HS-5 (cell line): ENCODE results near the gene NCS1.

ENCODE experiments used
- DNase-seq: peaks from one replicate; pipeline ENCODE4 v3.0.0-alpha.2; 2012; ENCODE audit warnings: low read depth

NCS1 gene

DNA sequence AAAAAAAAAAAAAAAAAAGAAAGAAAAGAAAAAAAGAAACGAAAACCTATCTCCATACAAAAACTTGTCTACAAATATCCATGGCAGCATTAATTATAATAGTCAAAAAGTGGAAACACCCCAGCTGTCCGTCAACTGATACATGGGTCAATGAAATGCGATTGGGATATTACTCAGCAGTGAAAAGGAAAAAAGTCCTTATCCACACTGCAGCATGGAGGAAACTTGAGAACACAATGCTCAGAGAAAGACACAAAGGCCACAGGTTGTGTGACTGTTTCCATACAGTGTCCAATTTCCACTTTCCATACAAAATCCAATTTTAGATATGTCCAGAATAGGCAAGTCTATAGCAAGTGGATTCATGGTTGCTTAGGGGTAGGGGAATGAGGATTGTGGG, 24.3 kb upstream of the NCS1 start:
- no peak for DNase-seq

DNA sequence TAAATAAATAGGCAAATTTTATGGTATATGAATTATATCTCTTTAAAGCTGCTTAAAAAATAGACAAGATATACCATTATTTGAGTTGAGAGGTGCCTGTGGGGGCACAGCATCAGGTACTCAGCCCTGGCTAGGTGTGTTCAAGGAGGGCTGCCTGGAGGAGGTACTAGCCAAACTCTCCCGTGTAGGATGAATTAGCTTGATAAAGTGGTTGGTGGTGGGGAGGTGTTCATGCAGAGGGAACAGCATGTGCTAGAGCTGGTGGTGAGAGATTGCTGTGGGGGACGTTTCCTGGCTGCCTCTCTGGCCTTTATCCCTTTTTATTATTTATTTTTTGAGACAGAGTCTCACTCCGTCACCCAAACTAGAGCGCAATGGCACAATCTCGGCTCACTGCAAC, 23.2 kb upstream of the NCS1 start:
- no peak for DNase-seq

DNA sequence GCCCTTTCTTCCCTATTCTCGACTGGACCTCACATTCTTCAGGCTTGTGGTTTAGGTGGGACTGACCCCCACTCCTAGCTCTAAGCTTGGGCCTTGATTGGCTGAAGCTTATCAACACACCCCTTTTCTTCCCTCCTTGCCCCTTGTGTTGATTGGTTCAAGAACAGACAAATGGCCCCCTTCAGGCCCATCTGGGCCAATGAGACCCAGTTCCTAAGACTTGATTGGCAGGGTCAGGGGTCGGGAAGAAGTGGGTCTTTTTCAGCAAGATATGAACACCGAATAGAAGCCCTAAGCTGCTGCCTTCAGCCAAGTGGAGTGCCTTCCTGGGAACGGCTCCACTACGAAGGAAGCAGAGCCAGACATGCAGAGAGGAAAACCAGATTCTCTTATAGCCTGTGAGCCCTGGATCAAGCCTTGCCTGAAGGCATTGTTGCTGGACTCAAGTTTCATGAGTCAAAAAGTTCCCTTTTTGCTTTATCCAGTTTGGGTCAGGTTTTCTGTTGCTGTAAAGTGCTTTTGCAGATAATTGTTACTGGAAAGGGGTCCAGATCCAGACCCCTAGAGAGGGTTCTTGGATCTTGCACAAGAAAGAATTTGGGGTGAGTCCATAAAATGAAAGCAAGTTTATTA, 22.4 kb upstream of the NCS1 start:
- no peak for DNase-seq

DNA sequence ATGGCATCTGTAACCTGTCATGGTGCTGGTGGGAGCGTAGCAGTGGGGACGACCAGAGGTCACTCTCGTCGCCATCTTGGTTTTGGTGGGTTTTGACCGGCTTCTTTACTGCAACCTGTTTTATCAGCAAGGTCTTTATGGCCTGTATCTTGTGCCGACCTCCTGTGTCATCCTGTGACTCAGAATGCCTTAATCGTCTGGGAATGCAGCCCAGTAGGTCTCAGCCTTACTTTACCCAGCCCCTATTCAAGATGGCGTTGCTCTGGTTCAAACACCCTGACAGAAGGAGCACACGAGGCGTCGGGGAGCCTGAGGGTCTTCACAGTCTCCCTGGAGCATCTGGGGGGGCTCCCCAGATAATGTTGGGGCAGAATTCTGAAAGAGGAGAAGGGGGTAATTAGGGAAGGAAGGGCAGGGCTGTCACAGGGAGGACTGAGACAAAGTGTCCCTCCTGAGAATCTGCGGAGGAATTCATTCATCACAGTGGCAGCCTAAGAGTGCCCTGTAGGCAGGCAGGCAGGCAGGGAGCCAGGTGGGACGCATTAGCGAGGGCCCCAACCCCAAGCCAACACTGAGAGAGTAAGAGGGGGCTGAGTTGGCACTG, 21.3 kb upstream of the NCS1 start:
- DNase-seq, result no peak

DNA sequence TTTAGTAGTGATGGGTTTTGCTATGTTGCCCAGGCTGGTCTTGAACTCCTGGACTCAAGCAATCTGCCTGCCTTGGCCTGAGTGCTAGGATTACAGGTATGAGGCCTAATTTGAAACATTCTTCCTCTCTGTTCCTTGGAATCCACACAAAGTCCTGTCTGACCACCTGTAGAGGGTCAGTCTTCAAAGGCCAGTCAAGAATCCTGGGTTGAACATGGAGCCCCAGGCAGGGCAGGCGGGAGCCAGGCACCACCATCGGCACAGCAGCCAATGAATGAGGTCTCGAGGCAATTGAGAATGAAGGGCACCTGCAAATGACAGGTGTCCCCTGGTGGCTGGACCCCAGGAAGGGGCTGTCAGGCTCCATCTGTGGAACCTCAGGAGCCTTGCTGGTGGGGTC, 17.4 kb upstream of the NCS1 start:
- DNase-seq, result no peak

DNA sequence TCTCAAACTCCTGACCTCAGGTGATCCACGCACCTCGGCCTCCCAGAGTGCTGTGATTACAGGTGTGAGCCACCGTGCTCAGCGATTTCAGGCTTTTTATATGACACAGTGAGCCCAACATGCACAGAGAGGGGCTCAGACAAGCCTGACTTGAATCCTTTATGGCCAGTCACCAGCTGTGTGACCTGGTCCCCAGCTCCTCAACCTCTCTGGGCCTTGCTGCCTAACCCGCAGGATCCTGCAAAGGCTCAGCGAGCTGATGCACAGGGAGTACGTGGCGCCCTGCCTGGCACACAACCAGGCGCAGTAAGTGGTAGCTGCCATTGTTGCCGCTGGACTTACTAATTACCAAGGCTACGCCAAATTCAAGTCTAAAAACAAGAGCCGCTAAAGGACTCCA, 16.6 kb upstream of the NCS1 start:
- DNase-seq, result no peak

DNA sequence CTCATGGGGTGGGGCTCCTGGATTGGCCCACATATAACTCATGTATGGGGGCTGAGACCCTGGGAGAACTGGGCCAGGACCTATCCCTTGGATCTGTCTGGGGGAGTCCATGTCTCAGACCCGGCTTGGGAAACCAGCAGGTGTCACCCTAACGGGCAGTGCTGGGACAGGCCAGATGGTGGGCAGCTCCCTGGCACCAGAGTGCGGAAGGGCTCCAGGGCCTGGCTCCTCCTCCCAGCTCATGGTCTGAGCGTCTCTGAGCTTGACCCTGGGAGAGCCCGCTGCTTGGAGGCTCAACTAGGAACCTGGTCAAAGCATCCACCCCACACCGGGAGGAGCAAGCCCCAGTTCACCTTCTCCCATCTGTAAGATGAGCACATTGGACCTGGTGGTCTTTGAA, 15.5 kb upstream of the NCS1 start:
- DNase-seq, result no peak

DNA sequence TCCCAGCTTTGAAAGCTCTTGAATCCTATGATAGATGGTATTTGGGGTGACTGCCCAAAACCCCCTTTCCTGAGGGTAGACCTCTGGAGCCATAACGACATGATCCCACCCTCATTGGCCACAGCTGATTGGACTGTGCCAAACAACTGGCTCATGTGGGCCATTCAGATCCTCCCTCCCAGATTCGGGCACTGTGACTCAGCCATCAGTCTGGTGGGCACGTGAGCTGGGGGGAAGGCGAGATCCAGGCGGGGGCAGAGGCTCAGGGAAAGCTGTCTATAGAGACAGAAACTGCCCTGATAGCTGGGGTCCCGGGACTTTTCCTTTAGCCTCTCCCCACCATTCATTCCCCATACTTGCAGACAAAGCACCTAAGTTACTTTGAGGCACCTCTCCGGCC, 15.1 kb upstream of the NCS1 start:
- no peak for DNase-seq

DNA sequence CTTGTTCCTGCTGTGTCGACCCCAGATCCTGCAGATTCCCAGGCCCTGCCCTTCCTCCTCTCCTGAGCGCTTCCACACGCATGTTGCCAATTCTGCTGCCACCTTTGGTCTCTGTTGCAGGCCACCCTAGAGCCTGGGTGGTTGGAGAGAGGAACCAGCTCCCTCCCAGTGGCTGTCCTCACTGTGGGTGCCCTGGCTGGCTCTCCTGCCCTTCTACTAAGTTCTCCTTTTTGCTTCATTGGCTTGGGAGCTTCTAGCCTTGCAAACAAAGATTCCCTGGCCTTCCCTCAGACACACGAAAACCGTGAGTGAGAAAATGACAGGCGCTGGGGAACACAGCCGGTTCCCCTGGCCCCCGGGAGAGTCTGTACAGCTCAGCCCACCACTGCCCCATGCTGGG, 14.2 kb upstream of the NCS1 start:
- DNase-seq, result no peak

DNA sequence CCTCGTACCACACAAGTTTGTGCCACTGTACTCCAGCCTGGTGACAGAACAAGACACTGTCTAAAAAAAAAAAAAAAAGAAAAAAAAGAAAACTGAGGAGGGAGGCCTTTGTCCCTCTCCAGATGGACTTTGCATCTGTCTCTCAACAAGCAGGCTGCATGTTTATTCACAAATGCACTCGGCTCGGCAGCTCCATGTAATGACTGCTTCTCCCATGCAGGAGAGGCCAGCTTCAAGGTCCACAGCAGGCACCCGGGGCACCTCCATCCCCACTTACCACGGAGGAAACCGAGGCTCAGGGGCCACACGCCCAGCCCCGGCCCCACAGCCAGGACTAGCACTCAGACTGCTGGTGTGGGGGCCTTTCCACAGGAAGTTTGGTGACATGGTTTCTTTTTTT, 13.1 kb upstream of the NCS1 start:
- DNase-seq, result no peak

DNA sequence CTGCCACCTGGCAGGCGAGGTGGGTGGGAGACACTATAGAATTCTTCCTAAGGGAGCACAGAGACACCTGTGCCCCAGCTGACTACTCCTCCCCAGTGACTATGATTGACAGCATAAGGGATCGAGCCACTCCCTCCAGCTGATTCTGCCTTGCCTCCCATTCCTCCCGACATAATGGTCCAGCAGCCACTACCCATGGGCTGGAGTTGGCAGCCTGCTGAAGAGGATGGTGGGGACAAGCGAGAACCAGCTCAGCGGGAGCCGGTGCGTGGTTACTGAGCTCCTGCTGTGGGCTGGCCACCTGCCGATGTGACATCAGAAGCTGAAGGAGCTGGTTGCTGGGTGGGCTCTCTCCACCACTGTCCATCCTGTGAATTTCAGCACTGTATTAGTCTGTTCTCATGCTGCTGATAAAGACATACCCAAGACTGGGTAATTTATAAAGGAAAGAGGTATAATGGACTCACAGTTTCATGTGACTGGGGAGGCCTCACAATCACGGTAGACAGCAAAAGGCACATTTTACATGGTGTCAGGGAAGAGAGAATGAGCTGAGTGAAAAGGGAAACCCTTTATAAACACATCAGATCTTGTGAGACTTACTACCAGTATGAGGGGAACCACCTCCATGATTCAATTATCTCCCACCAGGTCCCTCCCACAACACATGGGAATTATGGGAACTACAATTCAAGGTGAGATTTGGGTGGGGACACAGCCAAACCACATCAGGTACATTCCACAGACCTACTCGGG, 12.1 kb upstream of the NCS1 start:
- DNase-seq, result no peak

DNA sequence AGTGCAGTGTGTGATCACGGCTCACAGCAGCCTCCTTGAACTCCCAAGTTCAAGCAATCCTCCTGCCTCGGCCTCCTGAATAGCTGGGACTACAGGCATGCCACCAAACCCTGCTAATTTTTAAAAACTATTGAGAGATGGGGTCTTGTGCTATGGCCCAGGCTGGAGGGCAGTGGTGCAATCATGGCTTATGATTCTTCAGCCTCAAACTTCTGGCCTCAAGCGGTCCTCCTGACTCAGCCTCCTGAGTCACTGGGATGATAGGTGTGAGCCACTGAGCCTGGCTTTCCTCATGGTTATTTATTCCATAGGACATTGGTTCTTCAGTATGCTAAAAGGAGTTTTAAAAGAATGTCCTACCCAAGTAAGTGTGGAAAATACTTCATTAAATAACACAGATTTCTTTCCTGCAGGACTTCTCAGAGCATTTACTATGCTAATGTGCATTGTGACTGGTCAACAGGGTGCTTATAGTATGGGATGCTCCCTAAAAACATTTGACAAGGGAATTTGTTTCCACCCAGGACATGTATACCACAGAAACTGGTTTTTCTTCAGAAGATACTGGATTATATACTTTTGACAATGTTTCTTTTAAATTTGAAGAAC, 11.2 kb upstream of the NCS1 start:
- no peak for DNase-seq

DNA sequence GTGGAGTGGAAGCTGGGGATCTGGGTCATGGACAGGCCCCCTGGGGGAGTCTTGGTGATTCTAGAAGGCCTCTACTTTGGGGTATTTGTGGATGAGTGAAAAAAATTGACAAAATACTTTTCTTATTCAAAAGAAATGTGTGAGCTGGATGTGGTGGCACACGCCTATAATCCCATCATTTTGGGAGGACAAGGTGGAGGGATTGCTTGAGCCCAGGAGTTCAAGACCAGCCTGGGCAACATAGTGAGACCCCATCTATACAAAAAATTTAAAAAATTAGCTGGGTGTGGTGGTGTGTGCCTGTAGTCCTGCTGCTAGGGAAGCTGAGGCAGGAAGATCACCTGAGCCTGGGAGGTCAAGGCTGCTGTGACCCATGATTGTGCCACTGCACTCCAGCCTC, 6.6 kb upstream of the NCS1 start:
- no peak for DNase-seq

DNA sequence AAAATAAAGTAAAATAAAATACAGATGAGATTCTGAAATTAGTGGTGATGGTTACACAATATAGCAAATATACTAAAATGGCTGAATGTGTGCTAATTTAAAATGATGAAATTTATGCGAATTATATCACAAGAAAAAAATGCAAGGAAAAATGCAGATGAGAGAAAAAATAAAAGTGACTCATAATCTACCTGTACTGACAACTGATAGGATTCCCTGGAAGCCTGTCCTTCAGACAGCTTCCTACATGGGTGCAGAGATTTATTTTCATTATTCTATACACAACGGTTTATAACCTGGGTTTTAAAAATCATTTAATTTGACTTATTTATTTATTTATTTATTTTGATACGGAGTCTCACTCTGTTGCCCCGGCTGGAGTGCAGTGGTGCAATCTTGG, 5.8 kb upstream of the NCS1 start:
- no peak for DNase-seq

DNA sequence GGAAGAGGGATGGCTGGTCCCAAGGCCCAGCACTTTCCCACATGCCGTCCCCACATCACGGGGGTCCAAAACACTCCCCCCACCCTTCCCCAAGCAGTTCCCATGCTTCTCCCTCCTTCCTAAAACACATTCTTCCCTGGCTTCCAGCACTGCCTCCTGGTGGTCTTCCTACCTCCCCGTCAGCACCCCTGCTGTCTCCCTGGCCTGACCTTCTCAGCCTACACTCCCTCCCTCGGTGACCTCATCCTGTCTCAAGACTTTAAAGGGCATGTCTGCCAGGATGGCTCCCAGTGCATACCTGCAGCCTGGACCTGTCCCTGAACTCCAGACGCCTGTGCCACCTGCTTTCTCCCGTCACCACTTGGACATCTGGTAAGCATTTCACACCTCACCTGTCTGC, 4.3 kb upstream of the NCS1 start:
- no peak for DNase-seq

DNA sequence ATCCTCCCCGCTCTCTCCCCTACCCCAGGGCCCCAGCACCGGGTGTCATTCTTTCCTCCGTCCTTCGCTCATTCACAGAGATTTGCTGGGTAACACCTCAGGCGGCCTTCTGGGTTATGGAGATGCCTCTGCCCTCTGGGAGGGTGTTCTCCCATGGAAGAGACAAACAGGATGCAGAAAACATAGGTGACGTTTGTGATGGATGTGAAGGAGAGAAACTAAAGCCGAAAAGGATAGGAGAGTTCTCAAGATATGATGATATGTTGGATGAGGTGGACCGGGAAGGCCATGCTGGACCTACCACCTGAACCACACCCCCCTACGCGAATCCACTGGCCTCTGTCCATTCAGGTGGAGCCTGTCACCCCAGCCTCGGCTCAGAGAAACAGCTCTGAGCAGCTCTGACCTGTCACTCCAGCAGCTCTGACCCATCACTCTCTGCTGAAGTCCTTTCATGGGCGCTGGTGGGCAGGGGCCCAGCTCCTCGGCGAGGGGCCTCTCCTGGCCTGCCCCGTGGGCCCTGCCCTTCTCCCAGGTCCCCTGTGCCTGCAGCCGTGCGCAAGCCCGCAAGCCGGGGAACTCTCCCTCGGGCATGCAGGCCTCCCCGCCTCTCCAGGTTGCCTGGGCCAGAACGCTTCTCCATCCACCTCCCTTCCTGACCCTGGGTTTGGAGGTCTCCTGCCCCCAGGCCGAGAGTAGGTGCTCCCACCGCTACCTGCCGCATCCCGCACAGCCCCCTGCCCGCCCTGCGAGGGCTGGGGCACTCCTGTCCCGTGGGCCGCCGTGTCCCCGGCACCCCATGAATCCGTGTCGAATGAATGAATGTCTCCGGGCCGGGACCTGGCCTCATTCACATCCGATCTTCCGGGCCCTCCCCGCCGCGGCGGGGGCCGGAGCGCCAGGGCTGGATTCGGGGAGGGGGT, 717 bp upstream of the NCS1 start:
- DNase-seq, result no peak

DNA sequence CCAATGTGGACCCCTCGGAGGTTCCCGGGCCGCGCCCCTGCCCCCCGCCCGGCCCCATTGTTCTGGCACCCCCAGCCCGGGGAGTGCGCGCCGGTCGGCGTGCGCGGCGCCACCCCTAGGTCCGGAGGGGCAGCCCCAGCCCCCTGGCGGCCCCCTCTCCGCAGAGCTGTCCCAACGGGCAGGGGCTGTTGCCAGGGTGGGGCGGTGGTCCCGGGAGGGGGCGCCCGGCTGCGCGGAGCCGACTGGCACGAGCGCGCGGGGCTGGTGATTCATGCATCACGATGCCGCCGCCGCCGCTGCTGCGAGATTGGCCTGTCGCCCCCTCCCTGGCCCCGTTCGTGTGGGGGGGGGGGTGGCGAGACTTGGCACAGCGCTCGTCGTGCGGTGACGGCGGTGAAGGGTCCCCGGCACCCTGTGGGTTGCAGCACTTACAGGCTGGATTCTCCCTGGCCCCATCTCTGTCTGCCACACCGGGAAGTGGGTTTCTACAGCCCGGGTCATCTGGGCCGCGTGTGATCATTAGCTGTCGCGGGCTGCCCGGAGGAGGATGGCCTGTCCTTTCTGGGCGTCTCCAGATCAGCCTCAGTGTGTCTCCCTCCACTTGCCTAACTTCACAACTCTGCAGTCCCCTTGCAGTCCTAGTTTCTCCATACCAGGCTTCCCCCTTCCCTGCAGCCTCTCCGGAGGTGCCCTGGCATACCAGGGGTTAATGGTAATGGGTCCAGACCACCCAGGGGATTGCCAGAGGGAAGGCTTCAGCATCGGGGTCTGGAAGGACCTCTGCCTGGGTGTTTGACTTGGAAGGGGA, 858 bp downstream of the NCS1 start:
- DNase-seq, result no peak

DNA sequence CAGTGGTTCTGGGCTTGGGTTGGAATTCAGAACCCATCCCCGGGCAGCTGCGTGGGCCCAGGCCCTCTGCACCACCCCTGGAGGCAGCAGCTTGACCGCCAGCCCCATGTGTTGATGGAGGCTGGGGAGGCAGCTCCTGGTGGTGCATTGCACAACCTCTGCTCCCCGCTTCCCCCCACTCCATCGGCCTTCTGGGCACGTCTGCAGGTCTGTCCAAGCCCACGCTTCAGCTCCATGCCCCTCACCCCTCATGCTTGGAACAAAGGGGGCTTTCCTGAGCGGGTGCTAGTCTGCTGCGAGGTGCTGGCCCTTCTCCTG, 1.4 kb downstream of the NCS1 start:
- no peak for DNase-seq

DNA sequence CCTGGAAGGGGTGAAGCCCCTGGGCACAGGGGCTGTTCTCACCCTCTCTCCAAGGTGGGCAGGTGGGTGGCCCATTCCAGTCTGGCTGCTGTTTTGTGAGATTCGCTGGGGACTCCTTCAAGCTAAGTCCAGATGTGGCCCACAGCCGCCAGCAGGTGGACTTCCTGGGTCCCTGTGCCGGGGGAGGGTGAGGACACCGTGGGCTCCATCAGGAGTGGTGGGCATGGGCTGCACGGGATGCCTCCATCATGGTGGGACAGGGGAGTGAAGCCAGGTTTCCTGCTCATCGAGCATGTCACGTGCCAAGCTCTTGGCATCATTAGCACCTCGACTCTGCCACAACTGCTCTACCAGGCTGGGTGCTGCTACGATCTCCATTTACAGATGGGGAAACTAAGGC, 1.8 kb downstream of the NCS1 start:
- no peak for DNase-seq

DNA sequence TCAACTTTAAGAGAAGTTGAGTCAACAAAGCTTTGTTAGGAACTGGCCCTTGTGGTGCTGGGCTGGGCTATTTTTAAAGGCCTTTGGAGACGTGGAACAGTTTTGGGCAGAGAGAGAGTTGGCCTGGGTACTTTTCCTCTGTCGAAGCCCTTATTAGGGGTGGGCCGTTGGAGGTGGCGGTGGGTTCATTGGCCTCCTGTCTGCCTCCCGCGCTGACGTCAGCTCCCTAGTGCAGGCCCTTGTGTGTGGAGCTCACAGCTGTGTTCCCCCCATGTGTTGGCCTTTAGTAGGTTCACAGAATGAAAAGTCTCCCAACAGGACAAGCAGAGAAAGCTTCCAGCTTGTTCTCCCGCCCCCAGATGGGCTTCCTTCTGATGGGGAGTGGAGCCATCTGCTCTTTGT, 2.7 kb downstream of the NCS1 start:
- no peak for DNase-seq

DNA sequence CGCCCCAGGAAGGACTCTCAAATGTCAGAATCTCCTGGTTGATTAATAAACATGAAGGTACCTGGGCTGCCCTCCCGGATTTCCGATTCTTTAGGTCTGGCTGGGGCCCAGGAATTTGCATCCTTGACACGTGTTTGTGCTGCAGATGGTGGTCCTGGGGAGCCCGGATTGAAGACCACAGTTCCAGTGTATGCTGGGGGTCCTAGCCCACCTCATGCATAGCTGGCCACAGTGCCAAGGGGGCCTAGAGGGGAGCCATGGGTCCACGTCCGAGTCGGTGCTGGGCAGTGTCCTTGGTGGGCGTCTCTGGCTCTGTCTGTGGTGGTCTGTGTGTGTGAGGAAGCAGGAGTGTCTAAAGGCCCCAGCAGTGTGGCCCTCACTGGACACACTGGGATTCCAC, 3.2 kb downstream of the NCS1 start:
- DNase-seq, result no peak

DNA sequence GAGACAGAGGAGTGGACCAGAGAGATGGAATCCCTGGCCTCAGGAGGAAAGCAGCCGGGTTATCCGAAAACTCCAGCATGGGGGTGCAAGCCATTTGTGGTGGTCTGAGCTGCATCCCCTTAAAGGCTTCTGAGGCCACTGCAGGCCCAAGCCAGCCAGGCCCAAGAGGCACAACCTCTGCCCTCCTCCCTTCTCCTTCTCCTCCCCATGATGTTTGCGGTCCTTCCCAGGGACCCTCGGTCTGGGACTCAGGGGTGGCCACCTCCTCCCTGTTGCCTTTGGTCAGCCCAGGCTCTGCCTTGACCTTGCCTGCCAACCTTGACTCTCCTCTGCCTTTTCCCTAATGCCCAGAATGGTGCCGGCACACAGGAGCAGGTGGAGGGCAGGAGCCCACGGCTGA, 4.6 kb downstream of the NCS1 start:
- DNase-seq, result no peak
